Measurements from ENCODE around the gene HCRTR2.
"Not testable (repeated sequence)": the region's sequence is repeated elsewhere in the genome, so short reads cannot be mapped to it uniquely, and the experiment has no call there.

The HCRTR2 gene

DNA sequence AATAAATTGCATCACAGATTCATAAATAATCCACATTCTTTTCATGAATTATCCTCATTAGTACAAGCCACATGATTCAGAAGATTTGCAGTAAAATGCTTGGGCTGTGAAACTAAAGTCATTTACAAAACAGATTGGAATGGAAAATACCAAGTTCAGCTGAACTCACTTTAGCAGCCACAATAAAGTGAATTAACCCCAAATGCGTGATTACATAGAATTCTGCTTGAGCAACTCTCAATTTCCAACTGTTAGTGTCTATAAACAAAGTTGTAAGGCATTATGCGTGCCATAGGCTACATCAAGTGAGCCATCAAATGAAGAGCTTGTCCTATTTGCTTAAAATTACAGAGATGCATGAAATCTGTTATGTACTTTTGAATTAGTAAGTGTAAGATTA, 92.6 kb downstream of the HCRTR2 start:
- Mint-ChIP-seq H3K4me1 (no peaks in the 10 kb centered on the region), H3K4me3 (no peak overlapping the region), H3K27ac (no peak overlapping the region), H3K36me3 (ENCODE audit: low read depth) (no peaks in the 10 kb centered on the region), H3K9me3 (no peaks in the 10 kb centered on the region), H3K27me3 (no peaks in the 10 kb centered on the region)
- DNase-seq (no peak), ATAC-seq (no peak)

DNA sequence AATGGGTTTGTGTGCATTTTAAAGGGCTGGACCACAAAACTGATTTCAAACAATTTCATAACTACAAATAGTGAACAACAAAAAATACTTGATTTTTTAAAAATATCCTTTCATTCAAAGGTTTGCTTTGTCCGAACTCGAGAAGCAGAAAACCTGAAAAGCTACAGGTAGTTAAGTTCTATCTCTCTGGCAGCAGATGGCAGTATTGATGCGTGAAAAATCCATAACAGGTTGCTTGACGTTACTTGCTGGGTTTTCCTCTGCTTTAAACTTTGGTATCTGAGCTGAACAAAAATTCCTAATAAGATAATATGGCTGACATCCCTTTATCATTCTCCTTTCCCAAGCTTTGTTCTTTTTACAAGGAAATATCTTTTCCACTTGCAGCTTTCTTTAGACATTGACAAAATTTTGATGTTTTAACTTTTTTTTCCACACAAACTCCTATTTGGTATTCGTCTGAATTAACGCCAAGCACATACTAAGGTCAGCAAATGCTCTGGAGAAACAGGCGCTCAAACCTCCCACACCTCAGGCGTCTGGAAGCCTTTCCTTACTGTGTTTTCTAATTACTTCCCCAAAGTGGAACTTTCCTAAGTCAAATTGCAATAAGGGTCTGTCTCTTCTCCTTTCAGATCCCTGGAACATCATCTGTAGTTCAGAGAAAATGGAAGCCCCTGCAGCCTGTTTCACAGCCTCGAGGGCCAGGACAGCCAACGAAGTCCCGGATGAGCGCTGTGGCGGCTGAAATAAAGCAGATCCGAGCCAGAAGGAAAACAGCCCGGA, 102.6 kb downstream of the HCRTR2 start:
- Mint-ChIP-seq H3K9me3 (no peaks in the 10 kb centered on the region), H3K4me1 (no peaks in the 10 kb centered on the region)
- DNase-seq, result no peak

DNA sequence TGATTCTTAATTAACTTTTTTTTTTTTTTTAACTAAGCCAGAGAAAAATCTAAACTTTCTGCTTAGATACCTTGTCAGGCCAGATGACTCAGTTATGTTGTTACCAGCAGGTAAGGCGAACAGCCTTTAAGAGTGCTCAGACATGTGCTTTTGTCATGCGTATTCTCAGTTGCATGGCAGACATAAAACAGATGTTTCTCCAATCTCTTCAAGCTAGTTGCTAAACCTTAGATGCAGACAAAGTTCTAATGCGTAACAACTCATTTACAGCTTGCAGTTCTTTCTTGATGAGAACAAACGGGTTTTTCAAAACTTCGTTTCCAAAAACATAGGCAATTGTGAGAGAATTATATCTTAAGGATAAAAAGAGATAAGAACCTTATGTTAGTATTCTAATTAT, 103.3 kb downstream of the HCRTR2 start:
- Mint-ChIP-seq H3K27me3 (no peaks in the 10 kb centered on the region), H3K4me3 (no peak overlapping the region), H3K27ac (no peak overlapping the region), H3K9me3 (no peaks in the 10 kb centered on the region), H3K36me3 (ENCODE audit: low read depth) (no peaks in the 10 kb centered on the region), H3K4me1 (no peaks in the 10 kb centered on the region)
- DNase-seq (no peak), ATAC-seq (no peak)

More for the DNA sequence above, 102.6 kb downstream of the HCRTR2 start:
- no peaks in the 10 kb centered on the region for H3K27me3 Mint-ChIP-seq
- no peak overlapping the region for H3K27ac Mint-ChIP-seq
- H3K36me3 Mint-ChIP-seq (ENCODE audit: low read depth), result no peaks in the 10 kb centered on the region
- H3K4me3 Mint-ChIP-seq, result no peak overlapping the region
- no peak for ATAC-seq

DNA sequence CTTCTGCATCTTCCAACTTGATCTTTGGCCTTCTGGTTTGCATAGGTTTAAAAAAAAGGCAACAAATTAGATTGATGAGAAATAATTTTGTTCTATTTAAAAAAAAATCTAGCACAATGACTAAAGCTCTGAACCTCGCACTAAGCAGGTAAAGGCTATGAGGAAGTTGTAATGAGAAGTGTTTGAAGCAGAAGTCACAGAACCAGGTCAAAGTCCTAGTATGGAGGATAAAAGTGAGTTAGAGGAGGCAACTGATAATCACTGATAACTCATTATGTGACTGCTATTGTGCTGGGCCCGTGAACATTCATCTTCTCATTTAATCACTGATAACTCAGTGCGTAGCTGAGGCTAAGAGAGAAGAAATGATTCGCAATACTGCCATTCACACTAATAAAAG, 106.9 kb downstream of the HCRTR2 start:
- H3K36me3 Mint-ChIP-seq (ENCODE audit: low read depth), result no peaks in the 10 kb centered on the region
- DNase-seq, result no peak
- no peak overlapping the region for H3K27ac Mint-ChIP-seq
- no peaks in the 10 kb centered on the region for H3K9me3 Mint-ChIP-seq
- no peak overlapping the region for H3K4me3 Mint-ChIP-seq
- H3K27me3 Mint-ChIP-seq, result no peaks in the 10 kb centered on the region
- no peaks in the 10 kb centered on the region for H3K4me1 Mint-ChIP-seq
- no peak for ATAC-seq

DNA sequence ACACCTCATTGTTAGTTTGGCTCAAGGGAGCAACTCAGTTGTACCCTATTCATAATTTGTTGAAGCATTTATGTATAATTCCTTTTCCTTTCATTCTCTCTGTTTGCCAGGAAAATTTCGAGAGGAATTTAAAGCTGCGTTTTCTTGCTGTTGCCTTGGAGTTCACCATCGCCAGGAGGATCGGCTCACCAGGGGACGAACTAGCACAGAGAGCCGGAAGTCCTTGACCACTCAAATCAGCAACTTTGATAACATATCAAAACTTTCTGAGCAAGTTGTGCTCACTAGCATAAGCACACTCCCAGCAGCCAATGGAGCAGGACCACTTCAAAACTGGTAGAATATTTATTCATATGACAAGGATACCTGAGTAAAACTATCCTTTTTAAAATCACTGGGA, 107.8 kb downstream of the HCRTR2 start:
- Mint-ChIP-seq H3K36me3 (ENCODE audit: low read depth) (no peaks in the 10 kb centered on the region), H3K4me1 (no peaks in the 10 kb centered on the region), H3K27me3 (no peaks in the 10 kb centered on the region), H3K9me3 (no peaks in the 10 kb centered on the region), H3K27ac (no peak overlapping the region), H3K4me3 (no peak overlapping the region)
- DNase-seq, result no peak
- no peak for ATAC-seq

DNA sequence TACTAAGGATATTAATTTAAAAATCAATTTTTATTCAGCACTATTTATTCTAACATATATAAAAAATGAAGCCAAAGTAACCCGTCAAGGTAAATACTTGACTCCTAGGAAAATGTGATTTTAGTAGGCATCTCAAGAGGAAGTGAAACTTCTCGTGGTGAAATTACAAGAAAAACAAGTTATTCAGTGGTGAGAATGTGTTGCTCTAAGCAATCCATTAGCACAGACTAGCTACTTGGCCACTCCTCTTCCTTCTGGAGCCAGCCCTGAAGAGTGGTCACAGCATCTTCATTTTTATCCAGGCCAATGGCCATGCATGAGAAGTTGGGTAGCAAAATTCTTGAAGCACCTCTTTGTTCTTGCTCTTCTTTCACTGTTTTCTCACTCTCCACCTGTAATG, 112.5 kb downstream of the HCRTR2 start:
- no peak overlapping the region for H3K4me3 Mint-ChIP-seq

DNA sequence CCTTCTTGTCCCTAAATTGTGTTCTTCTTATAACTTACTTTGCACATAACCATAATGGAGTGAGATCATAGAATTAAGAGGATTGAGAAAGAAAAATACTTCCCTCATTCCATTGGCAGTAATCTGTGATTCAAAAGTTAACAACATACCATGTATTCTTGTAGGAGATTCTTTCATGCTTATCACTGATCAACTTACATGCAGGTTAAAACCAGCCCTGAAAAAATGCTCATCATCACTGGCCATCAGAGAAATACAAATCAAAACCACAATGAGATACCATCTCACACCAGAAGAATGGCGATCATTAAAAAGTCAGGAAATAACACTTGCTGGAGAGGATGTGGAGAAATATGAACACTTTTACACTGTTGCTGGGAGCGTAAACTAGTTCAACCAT, 116.4 kb downstream of the HCRTR2 start:
- no peaks in the 10 kb centered on the region for H3K36me3 Mint-ChIP-seq (ENCODE audit: low read depth)
- H3K9me3 Mint-ChIP-seq, result peaks cover 7% of the 10 kb centered on the region
- no peak for DNase-seq
- H3K4me1 Mint-ChIP-seq, result no peaks in the 10 kb centered on the region
- H3K27me3 Mint-ChIP-seq, result no peaks in the 10 kb centered on the region
- no peak overlapping the region for H3K4me3 Mint-ChIP-seq
- H3K27ac Mint-ChIP-seq, result no peak overlapping the region
- no peak for ATAC-seq

More for the DNA sequence above, 112.5 kb downstream of the HCRTR2 start:
- peaks cover 7% of the 10 kb centered on the region for H3K9me3 Mint-ChIP-seq
- no peak overlapping the region for H3K27ac Mint-ChIP-seq
- ATAC-seq (no peak), DNase-seq (no peak)
- no peaks in the 10 kb centered on the region for H3K27me3 Mint-ChIP-seq
- H3K4me1 Mint-ChIP-seq, result no peaks in the 10 kb centered on the region
- no peaks in the 10 kb centered on the region for H3K36me3 Mint-ChIP-seq (ENCODE audit: low read depth)

DNA sequence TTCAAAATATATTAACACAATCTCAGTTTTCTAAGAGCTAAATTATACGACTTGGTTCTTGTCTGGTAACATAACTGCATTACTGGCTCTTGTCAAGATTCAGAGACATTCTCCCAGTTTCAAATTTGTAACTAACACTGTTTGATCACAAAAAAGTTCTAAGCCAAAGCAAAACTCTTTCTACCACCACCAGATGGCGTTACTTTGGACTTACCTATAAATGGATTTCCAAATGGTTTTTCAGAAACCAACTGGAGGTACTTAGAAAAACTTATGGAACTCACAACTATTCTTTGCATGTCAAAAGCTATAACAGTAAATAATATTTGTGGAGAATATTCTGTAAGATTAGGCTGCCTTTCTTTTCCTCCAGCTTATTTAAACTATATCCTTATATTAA, 118.8 kb downstream of the HCRTR2 start:
- no peak overlapping the region for H3K27ac Mint-ChIP-seq
- H3K36me3 Mint-ChIP-seq (ENCODE audit: low read depth), result no peaks in the 10 kb centered on the region
- H3K4me3 Mint-ChIP-seq, result no peak overlapping the region
- H3K9me3 Mint-ChIP-seq, result peaks cover 17% of the 10 kb centered on the region
- no peaks in the 10 kb centered on the region for H3K4me1 Mint-ChIP-seq
- DNase-seq, result no peak
- H3K27me3 Mint-ChIP-seq, result no peaks in the 10 kb centered on the region
- no peak for ATAC-seq

DNA sequence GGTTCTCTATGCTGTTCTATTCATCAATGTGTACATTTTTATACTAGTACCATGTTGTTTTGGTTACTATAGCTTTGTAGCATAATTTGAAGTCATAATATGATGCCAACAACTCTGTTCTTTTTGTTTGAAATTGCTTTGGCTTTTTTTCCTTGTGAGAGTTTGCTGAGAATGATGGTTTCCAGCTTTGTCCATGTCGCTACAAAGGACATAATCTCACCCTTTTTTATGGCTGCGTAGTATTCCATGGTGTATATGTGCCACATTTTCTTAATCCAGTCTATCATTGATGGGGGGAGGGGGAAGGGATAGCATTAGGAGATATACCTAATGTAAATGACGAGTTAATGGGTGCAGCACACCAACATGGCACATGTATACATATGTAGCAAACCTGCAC, 122.9 kb downstream of the HCRTR2 start:
- not testable (repeated sequence) for H3K4me3 Mint-ChIP-seq

DNA sequence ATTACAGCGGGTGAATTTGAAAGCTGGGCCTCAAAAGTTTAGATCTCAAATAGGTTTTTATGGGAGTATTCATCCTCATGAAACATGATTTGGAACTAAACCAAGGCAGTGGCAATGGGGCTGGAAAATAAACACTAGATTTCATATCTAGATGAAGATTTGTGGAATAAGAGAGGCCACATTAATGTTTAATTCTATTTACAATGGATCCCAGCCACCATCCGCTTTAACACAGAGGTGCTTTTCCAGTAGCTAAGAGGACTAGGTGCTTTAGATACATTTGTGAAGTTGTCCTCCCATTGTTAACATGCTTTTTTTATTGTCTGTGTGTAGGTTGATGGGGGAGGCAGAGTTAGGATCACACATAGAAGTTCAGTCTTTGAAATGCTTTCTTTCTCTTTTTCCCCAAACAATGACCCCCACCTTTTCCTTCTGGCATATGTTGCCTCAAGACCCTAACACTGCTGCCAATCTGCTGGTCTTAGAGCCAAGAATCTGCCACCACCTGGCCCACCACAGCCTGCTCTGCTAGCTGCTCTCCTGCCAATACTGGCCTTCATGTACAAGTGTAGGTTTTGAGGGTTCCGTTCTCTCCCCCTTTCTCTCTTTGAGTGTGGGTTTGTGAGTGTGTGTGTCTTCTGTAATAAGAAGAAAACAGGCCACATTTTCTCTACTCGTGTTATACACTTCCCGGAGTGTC, 125.1 kb downstream of the HCRTR2 start:
- Mint-ChIP-seq H3K36me3 (ENCODE audit: low read depth) (no peaks in the 10 kb centered on the region), H3K4me3 (no peak overlapping the region), H3K9me3 (peaks cover 10% of the 10 kb centered on the region), H3K4me1 (no peaks in the 10 kb centered on the region), H3K27ac (no peak overlapping the region), H3K27me3 (no peaks in the 10 kb centered on the region)
- ATAC-seq (no peak), DNase-seq (no peak)

More for the DNA sequence above, 122.9 kb downstream of the HCRTR2 start:
- not testable (repeated sequence) for H3K27ac Mint-ChIP-seq; H3K4me1 Mint-ChIP-seq; H3K36me3 Mint-ChIP-seq (ENCODE audit: low read depth); H3K27me3 Mint-ChIP-seq; DNase-seq; H3K9me3 Mint-ChIP-seq; ATAC-seq

DNA sequence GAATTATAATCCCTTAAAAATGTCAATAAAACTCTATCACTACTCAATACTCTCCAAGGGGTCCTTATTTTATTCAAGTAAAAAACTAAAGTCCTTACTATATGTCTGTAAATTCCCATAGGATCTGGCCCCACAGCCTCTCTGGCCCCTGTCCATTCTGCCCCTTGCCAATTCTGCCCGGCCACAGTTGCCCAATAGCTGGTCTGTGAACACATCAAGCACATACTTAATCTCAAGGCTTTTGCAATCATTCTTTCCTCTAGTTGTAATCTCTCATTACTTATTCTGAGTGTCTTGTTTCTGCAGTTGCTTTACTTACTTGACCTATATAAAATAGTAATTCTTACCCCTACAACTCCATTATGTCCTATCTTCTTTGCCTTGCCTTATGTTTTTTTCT, 130.4 kb downstream of the HCRTR2 start:
- H3K27ac Mint-ChIP-seq, result no peak overlapping the region
- no peak for ATAC-seq
- DNase-seq, result no peak

DNA sequence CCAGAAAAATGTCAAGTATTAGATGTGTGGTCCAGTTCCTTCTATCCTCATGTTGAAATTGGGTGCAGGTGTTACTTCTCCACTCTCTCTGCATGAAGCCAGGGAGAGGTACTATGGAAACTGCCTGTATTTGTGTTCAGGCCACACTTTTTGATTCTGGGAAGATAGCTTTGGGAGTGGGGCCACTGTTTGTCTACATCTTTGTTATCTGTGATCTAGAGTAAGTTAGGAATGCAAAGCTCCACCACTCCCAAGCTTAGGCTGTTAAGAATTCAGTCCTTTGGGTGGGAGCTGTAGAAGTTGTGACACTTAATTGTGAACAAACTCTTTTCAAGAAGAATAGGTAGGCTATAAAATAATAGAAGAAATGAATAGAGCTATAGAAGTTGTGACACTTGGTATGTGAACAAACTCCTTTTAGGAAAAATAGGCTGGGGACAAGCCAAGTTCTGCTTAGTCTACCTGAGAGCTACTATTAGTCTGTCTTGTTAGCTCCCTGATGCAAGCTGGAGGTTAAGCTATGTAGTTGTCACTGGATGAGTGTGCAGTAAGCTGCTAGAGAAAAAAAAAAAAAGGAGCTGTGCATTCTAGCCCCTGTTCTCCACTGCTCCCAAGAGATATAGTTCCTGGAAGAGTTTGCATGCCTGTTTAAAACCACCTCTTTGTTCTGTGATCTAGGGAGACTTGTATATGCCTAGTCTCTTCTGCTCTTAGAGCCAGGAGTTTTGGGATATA, 145.8 kb downstream of the HCRTR2 start:
- ATAC-seq (no peak), DNase-seq (no peak)
- H3K4me3 Mint-ChIP-seq, result no peak overlapping the region
- no peaks in the 10 kb centered on the region for H3K4me1 Mint-ChIP-seq
- no peaks in the 10 kb centered on the region for H3K27me3 Mint-ChIP-seq
- no peaks in the 10 kb centered on the region for H3K36me3 Mint-ChIP-seq (ENCODE audit: low read depth)
- H3K27ac Mint-ChIP-seq, result no peak overlapping the region
- H3K9me3 Mint-ChIP-seq, result peaks cover 19% of the 10 kb centered on the region

More for the DNA sequence above, 130.4 kb downstream of the HCRTR2 start:
- Mint-ChIP-seq H3K9me3 (peaks cover 4% of the 10 kb centered on the region), H3K4me3 (no peak overlapping the region), H3K36me3 (ENCODE audit: low read depth) (no peaks in the 10 kb centered on the region), H3K27me3 (no peaks in the 10 kb centered on the region), H3K4me1 (no peaks in the 10 kb centered on the region)

DNA sequence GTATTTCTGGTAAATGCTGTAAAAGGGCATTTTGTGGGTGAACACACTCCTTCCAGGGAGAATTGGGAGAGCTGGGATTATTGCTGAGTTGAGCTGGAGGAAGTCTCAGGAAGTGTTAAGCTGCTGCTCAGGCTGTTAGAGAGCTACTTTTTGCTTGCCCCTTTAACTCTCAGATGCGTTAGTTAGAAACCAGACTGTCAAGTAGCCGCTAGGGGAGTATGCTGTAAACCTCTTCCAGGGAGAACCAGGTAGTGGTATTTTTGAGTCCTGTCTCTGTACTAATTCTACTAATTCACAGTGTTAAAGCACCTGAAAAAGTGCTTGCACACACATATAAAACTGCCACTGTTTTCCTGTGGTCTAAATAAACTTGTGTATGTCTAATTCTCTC, 146.4 kb downstream of the HCRTR2 start:
- no peaks in the 10 kb centered on the region for H3K36me3 Mint-ChIP-seq (ENCODE audit: low read depth)
- H3K4me1 Mint-ChIP-seq, result no peaks in the 10 kb centered on the region
- ATAC-seq (no peak), DNase-seq (no peak)
- H3K9me3 Mint-ChIP-seq, result peaks cover 19% of the 10 kb centered on the region
- H3K27me3 Mint-ChIP-seq, result no peaks in the 10 kb centered on the region
- no peak overlapping the region for H3K27ac Mint-ChIP-seq
- no peak overlapping the region for H3K4me3 Mint-ChIP-seq

DNA sequence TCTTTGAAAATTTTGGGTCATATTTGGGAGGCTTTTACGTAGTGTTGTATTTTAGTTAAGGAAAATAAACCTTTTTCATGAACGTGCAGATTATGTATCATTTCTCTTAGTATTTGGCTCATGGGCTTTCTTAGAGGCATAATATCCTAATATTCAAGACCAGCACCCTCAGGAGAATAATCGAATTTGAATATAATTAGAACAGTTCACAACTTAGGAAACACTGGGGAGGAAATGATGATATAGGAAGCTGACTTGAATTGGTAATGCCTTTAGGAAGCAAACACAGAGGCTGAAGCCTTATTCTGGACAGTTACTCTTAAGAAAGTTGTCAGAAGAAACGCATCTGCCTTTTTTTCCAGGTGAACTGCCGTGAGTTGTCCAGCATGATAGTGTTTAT, 152.9 kb downstream of the HCRTR2 start, which contains the start of gene GFRAL:
Gene GFRAL, plus strand, starts transcription at position 301 of the 400 bp plus-strand sequence. Its CDS starts 86 bp downstream, at position 387.
- H3K4me3 Mint-ChIP-seq, result no peak within 1 kb of the TSS
- H3K36me3 Mint-ChIP-seq (ENCODE audit: low read depth), result no peaks in the 10 kb centered on the region
- H3K27me3 Mint-ChIP-seq, result no peaks in the 10 kb centered on the region
- no peak for ATAC-seq
- H3K27ac Mint-ChIP-seq, result no peak within 1 kb of the TSS
- DNase-seq, result no peak
- H3K9me3 Mint-ChIP-seq, result peaks cover 7% of the 10 kb centered on the region
- H3K4me1 Mint-ChIP-seq, result no peaks in the 10 kb centered on the region
